OCI-LY7 (cell line): ENCODE measurements around the gene LRBA. TPM values are rescaled to one million over a fixed set of nuclear protein-coding genes. Genes with fewer than 3 reads are reported as not detected.

Source experiments
- BruUV-seq: library from RNA; stranded (reverse); fragments of 400-500 nt; replicated peaks from 2 replicates; lab custom pipeline; 2021; lab: Mats Ljungman, UMichigan
- CTCF ChIA-PET: fragments of 300-600 bp; sonication (Branson Sonifier 250); formaldehyde crosslinking; loops from one replicate; lab custom pipeline; 2022; ENCODE audit warnings: antibody characterized with exemption; ENCODE audit not compliant: unreplicated experiment; lab: Charles Lee
- POLR2A ChIA-PET: fragments of 300-600 bp; sonication (Branson Sonifier 250); formaldehyde crosslinking; loops from one replicate; lab custom pipeline; 2022; ENCODE audit warnings: antibody characterized with exemption; lab: Charles Lee
- DNase-seq: peaks from one replicate; pipeline ENCODE4 v3.0.0-alpha.2; 2015; ENCODE audit warnings: low spot score
- H2AFZ ChIP-seq: fragments of 200-600 bp; sonication (generic), shearing (Covaris generic); 2 replicates; pipeline ENCODE4 v1.6.1; 2014; ENCODE audit warnings: mild to moderate bottlenecking, antibody characterized with exemption, low read length, moderate library complexity
- H3K27ac ChIP-seq: fragments of 200-600 bp; sonication (generic); 2 replicates; pipeline ENCODE4 v1.5.1; 2014; ENCODE audit warnings: mixed run types, low read depth, mild to moderate bottlenecking, moderate library complexity, low read length, inconsistent platforms; ENCODE audit not compliant: poor library complexity, severe bottlenecking
- H3K36me3 ChIP-seq: fragments of 200-600 bp; sonication (generic); 2 replicates; pipeline ENCODE4 v1.6.1; 2014; ENCODE audit warnings: mild to moderate bottlenecking, antibody characterized with exemption, low read length, moderate library complexity, mixed read lengths; ENCODE audit not compliant: insufficient read depth
- H3K4me1 ChIP-seq: fragments of 200-600 bp; sonication (generic); 2 replicates; pipeline ENCODE4 v1.5.1; 2014; ENCODE audit warnings: mild to moderate bottlenecking, low read length; ENCODE audit not compliant: insufficient read depth, poor library complexity, severe bottlenecking
- H3K4me2 ChIP-seq: fragments of 200-600 bp; sonication (generic); 2 replicates; pipeline ENCODE4 v1.6.1; 2014; ENCODE audit warnings: mild to moderate bottlenecking, low read length
- H3K4me3 ChIP-seq: fragments of 200-600 bp; sonication (generic); 2 replicates; pipeline ENCODE4 v1.5.1; 2014; ENCODE audit warnings: mild to moderate bottlenecking, low read depth, low read length; ENCODE audit not compliant: poor library complexity, severe bottlenecking
- H3K79me2 ChIP-seq: fragments of 200-600 bp; sonication (generic); 2 replicates; pipeline ENCODE4 v1.6.1; 2016; ENCODE audit warnings: low read depth, mild to moderate bottlenecking, low read length, moderate library complexity, mixed read lengths; ENCODE audit not compliant: insufficient read depth
- H3K9me2 ChIP-seq: fragments of 200-600 bp; sonication (generic); 2 replicates; pipeline ENCODE4 v1.6.1; 2016; ENCODE audit warnings: mild to moderate bottlenecking, low read length, mixed read lengths; ENCODE audit not compliant: insufficient read depth
- H3K9me3 ChIP-seq: fragments of 200-600 bp; sonication (generic); 2 replicates; pipeline ENCODE4 v1.6.1; 2014; ENCODE audit warnings: mild to moderate bottlenecking, mixed run types, low read length, mixed read lengths
- H4K20me1 ChIP-seq: fragments of 200-600 bp; sonication (generic); 2 replicates; pipeline ENCODE4 v1.6.1; 2014; ENCODE audit warnings: mild to moderate bottlenecking, antibody characterized with exemption, low read length, moderate library complexity, mixed read lengths; ENCODE audit not compliant: insufficient read depth
- CTCF ChIP-seq: fragments of 200-600 bp; sonication (generic); conservative IDR thresholded peaks from 2 replicates; pipeline ENCODE4 v1.5.1; 2014; ENCODE audit warnings: mild to moderate bottlenecking, antibody characterized with exemption, low read length, moderate library complexity, mixed read lengths
- EZH2phosphoT487 ChIP-seq: fragments of 200-600 bp; sonication (generic); IDR thresholded peaks from 2 replicates; pipeline ENCODE4 v1.6.1; 2018; ENCODE audit warnings: low read depth, borderline replicate concordance, mild to moderate bottlenecking, mixed run types, antibody characterized with exemption, low read length, moderate library complexity, mixed read lengths
- intact Hi-C: fragments of 100-400 bp; cut with micrococcal nuclease; formaldehyde crosslinking; loops from one replicate; pipeline ENCODE4 v1.10.0; 2022; ENCODE audit not compliant: unreplicated experiment
- total RNA-seq, 2 experiments: library from RNA; depleted of rRNA in 1 of 2; stranded (reverse); fragments of >200 nt in 1 of 2; shearing (Covaris generic) in 1 of 2; gene quantifications; 2 replicates each; pipeline ENCODE4 v1.2.3, GENCODE V29; 2014 to 2022

Gene LRBA
- total RNA-seq, 2 experiments from 2014 or later = 60.4 to 66.7 TPM

GRCh38 chr4:150821641-150822040 is 193.4 kb downstream of the LRBA start:
- Histone ChIP-seq H3K9me2 (no peaks in the 10 kb centered on the region), H4K20me1 (no peaks in the 10 kb centered on the region), H3K4me2 (no peak overlapping the region), H3K27ac (no peak overlapping the region), H3K9me3 (no peaks in the 10 kb centered on the region; the same call in 1 of the 2 replicates), H2AFZ (no peak overlapping the region), H3K4me1 (no peaks in the 10 kb centered on the region), H3K4me3 (no peak overlapping the region), H3K79me2 (no peaks in the 10 kb centered on the region), H3K36me3 (peaks cover 25% of the 10 kb centered on the region)
- CTCF ChIA-PET = no interaction called here
- no peak for TF ChIP-seq EZH2phosphoT487
- TF ChIP-seq CTCF = no peak
- BruUV-seq = no TSS peak
- POLR2A ChIA-PET = no interaction called here
- intact Hi-C loops = no loop called here
- no peak for DNase-seq

GRCh38 chr4:150820409-150820808 is 194.7 kb downstream of the LRBA start:
- H4K20me1 ChIP-seq = no peaks in the 10 kb centered on the region
- TF ChIP-seq CTCF (no peak), EZH2phosphoT487 (no peak)
- H3K4me2 ChIP-seq = no peak overlapping the region
- no peak overlapping the region for H2AFZ ChIP-seq
- no peaks in the 10 kb centered on the region for H3K4me1 ChIP-seq
- no peak overlapping the region for H3K27ac ChIP-seq
- no peak for DNase-seq
- BruUV-seq = no TSS peak
- no peak overlapping the region for H3K4me3 ChIP-seq
- H3K9me2 ChIP-seq = no peaks in the 10 kb centered on the region
- CTCF ChIA-PET = no interaction called here
- H3K79me2 ChIP-seq = no peaks in the 10 kb centered on the region
- H3K36me3 ChIP-seq = peaks cover 28% of the 10 kb centered on the region
- POLR2A ChIA-PET = interaction anchor here (0.6 to 0.8 kb wide), 3 partner anchors 11 to 368 kb away, joined by 3 to 4 read pairs (median 4); no protein-coding TSS in a partner anchor
- intact Hi-C loops = no loop called here
- no peaks in the 10 kb centered on the region; the same call in 1 of the 2 replicates for H3K9me3 ChIP-seq

- intact Hi-C loops = no loop called here
- Histone ChIP-seq H3K36me3 (peaks cover 18% of the 10 kb centered on the region), H4K20me1 (no peaks in the 10 kb centered on the region), H3K79me2 (no peaks in the 10 kb centered on the region), H3K9me3 (no peaks in the 10 kb centered on the region; the same call in 1 of the 2 replicates), H3K4me2 (no peak overlapping the region), H3K27ac (no peak overlapping the region), H3K4me3 (no peak overlapping the region), H3K9me2 (no peaks in the 10 kb centered on the region), H2AFZ (no peak overlapping the region), H3K4me1 (no peaks in the 10 kb centered on the region)
- TF ChIP-seq EZH2phosphoT487 (no peak), CTCF (no peak)
- CTCF ChIA-PET = no interaction called here
- DNase-seq = no peak
- POLR2A ChIA-PET = interaction anchor here (0.6 to 3.2 kb wide), 3 partner anchors 10 to 426 kb away, joined by 3 to 11 read pairs (median 3); no protein-coding TSS in a partner anchor
- no TSS peak for BruUV-seq
Observed at GRCh38 chr4:150818661-150819060, 196.4 kb downstream of the LRBA start.
